Measurements from ENCODE around the gene CEMIP2.

DNA sequence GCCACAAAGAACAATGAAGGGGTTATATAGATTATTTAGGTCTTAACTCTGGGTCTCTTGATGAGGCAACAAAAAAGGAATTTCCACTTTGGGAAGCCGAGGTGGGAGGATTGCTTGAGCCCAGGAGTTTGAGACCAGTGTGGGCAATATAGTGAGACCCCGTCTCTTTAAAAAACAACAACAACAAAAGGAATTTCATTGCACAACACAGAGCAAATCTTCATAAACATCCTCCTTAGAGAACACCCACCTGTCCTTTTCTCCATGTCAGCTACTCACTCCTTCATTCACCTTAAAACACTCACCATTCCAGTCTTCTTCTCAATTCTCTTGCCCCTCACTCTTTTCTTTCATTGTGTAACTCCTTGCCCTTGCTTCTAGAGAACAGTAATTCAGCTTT is 39.8 kb upstream of the CEMIP2 start:
- TF ChIP-seq E2F5 (CRISPR knock-in tag; IDR thresholded peaks at IDR 0.05) (no peak), CTCF (IDR thresholded peaks at IDR 0.05) (no peak), ZBTB21 (CRISPR knock-in tag; IDR thresholded peaks at IDR 0.05; ENCODE audit: borderline replicate concordance) (no peak)
